HEK293 (cell line): ENCODE measurements around the gene ACER3.

Source experiments
- CTCF ChIA-PET: fragments of 350-600 bp; formaldehyde crosslinking; extraction: SDS; loops from one replicate; lab custom pipeline; 2021; ENCODE audit warnings: antibody characterized with exemption; lab: Yijun Ruan, JAX
- POLR2A ChIA-PET: fragments of 300-600 bp; formaldehyde crosslinking; extraction: SDS; loops from one replicate; lab custom pipeline; 2020; ENCODE audit warnings: antibody characterized with exemption, inconsistent platforms; lab: Yijun Ruan, JAX
- H3K27ac ChIP-seq: fragments of 200-500 bp; sonication (Bioruptor generic); 2 replicates; pipeline ENCODE4 v1.5.1; 2014; ENCODE audit warnings: low read depth, low read length, control low read depth, inconsistent platforms; ENCODE audit errors: extremely low read depth
- H3K36me3 ChIP-seq, 2 experiments: fragments of 200-500 bp in 1 of 2; sonication (Bioruptor generic) in 1 of 2; 1 replicate in 1 of 2; 2 replicates in 1 of 2; pipeline ENCODE4 v1.5.1; 2014 to 2017; ENCODE audit warnings: inconsistent platforms in 2 of 2, low read length in 2 of 2; ENCODE audit not compliant: control insufficient read depth in 2 of 2, insufficient read depth in 1 of 2
- H3K4me1 ChIP-seq: fragments of 200-500 bp; sonication (Bioruptor generic); 2 replicates; pipeline ENCODE4 v1.5.1; 2014; ENCODE audit warnings: mild to moderate bottlenecking, low read length, inconsistent platforms; ENCODE audit not compliant: control insufficient read depth, insufficient read depth
- H3K4me3 ChIP-seq: 2 replicates; pipeline ENCODE4 v1.5.1; 2011; ENCODE audit warnings: low read depth, mild to moderate bottlenecking, control low read depth, low read length, moderate library complexity
- H3K9me3 ChIP-seq: fragments of 200-500 bp; sonication (Bioruptor generic); 2 replicates; pipeline ENCODE4 v1.5.1; 2014; ENCODE audit warnings: low read depth, low read length, inconsistent platforms; ENCODE audit not compliant: control insufficient read depth, insufficient read depth
- OVOL3 ChIP-seq: fragments of 450-650 bp; formaldehyde crosslinking; IDR thresholded peaks from 2 replicates; pipeline ENCODE4 v1.5.1; 2016; ENCODE audit warnings: missing biosample characterization, missing genetic modification characterization
- RBAK ChIP-seq: fragments of 450-650 bp; formaldehyde crosslinking; IDR thresholded peaks from 2 replicates; pipeline ENCODE4 v1.5.1; 2016; ENCODE audit warnings: missing biosample characterization, missing genetic modification characterization
- SETDB1 ChIP-seq: IDR thresholded peaks from one replicate; pipeline ENCODE4 v1.6.1; 2017; ENCODE audit warnings: mild to moderate bottlenecking, low read length, moderate library complexity, mixed read lengths; ENCODE audit not compliant: insufficient read length
- TCF7L2 ChIP-seq: IDR thresholded peaks from 2 replicates; pipeline ENCODE4 v1.6.1; 2011; ENCODE audit warnings: low read depth, mild to moderate bottlenecking, inconsistent platforms, low read length, moderate library complexity, borderline replicate concordance
- YY2 ChIP-seq: fragments of 450-650 bp; formaldehyde crosslinking; IDR thresholded peaks from 2 replicates; pipeline ENCODE4 v1.5.1; 2016; ENCODE audit warnings: missing biosample characterization, missing genetic modification characterization
- ZFP3 ChIP-seq: fragments of 450-650 bp; formaldehyde crosslinking; IDR thresholded peaks from 2 replicates; pipeline ENCODE4 v1.5.1; 2016; ENCODE audit warnings: low read depth, missing biosample characterization, missing genetic modification characterization
- ZNF132 ChIP-seq: fragments of 450-650 bp; formaldehyde crosslinking; IDR thresholded peaks from 2 replicates; pipeline ENCODE4 v1.5.1; 2017; ENCODE audit warnings: missing biosample characterization, missing genetic modification characterization, borderline replicate concordance
- ZNF140 ChIP-seq: fragments of 450-650 bp; formaldehyde crosslinking; IDR thresholded peaks from 2 replicates; pipeline ENCODE4 v1.5.1; 2016; ENCODE audit warnings: missing biosample characterization, missing genetic modification characterization
- ZNF175 ChIP-seq: fragments of 450-650 bp; formaldehyde crosslinking; IDR thresholded peaks from 2 replicates; pipeline ENCODE4 v1.5.1; 2016; ENCODE audit warnings: missing biosample characterization, missing genetic modification characterization
- ZNF239 ChIP-seq: fragments of 450-650 bp; formaldehyde crosslinking; IDR thresholded peaks from 2 replicates; pipeline ENCODE4 v1.5.1; 2016; ENCODE audit warnings: missing biosample characterization, missing genetic modification characterization
- ZNF335 ChIP-seq: fragments of 450-650 bp; formaldehyde crosslinking; conservative IDR thresholded peaks from 2 replicates; pipeline ENCODE4 v1.5.1; 2016; ENCODE audit warnings: missing biosample characterization, missing genetic modification characterization
- ZNF354C ChIP-seq: fragments of 450-650 bp; formaldehyde crosslinking; IDR thresholded peaks from 2 replicates; pipeline ENCODE4 v1.5.1; 2016; ENCODE audit warnings: missing biosample characterization, missing genetic modification characterization, low read depth, borderline replicate concordance
- ZNF426 ChIP-seq: fragments of 450-650 bp; formaldehyde crosslinking; IDR thresholded peaks from 2 replicates; pipeline ENCODE4 v1.5.1; 2017; ENCODE audit warnings: missing biosample characterization, missing genetic modification characterization, mild to moderate bottlenecking, inconsistent platforms, moderate library complexity
- ZNF433 ChIP-seq: fragments of 450-650 bp; formaldehyde crosslinking; IDR thresholded peaks from 2 replicates; pipeline ENCODE4 v1.5.1; 2016; ENCODE audit warnings: missing biosample characterization, missing genetic modification characterization, low read depth
- ZNF48 ChIP-seq: fragments of 450-650 bp; formaldehyde crosslinking; IDR thresholded peaks from 2 replicates; pipeline ENCODE4 v1.5.1; 2016; ENCODE audit warnings: missing biosample characterization, missing genetic modification characterization
- ZNF558 ChIP-seq: fragments of 450-650 bp; formaldehyde crosslinking; IDR thresholded peaks from 2 replicates; pipeline ENCODE4 v1.5.1; 2016; ENCODE audit warnings: missing biosample characterization, missing genetic modification characterization
- ZNF707 ChIP-seq: fragments of 450-650 bp; formaldehyde crosslinking; IDR thresholded peaks from 2 replicates; pipeline ENCODE4 v1.5.1; 2016; ENCODE audit warnings: missing biosample characterization, missing genetic modification characterization
- ZNF747 ChIP-seq: fragments of 450-650 bp; formaldehyde crosslinking; IDR thresholded peaks from 2 replicates; pipeline ENCODE4 v1.5.1; 2016; ENCODE audit warnings: missing biosample characterization, missing genetic modification characterization
- TF ChIP-seq, protein P1 (sequence below): fragments of 450-650 bp; formaldehyde crosslinking; optimal IDR thresholded peaks from 2 replicates; pipeline ENCODE3; 2016; ENCODE audit warnings: missing biosample characterization, mild to moderate bottlenecking, missing genetic modification characterization
- TF ChIP-seq, protein P2 (sequence below): fragments of 450-650 bp; formaldehyde crosslinking; IDR thresholded peaks from 2 replicates; pipeline ENCODE4 v1.5.1; 2017; ENCODE audit warnings: missing biosample characterization, missing genetic modification characterization
- TF ChIP-seq, protein P3 (sequence below): fragments of 450-650 bp; IDR thresholded peaks from 2 replicates; pipeline ENCODE4 v1.5.1; 2018; ENCODE audit warnings: missing biosample characterization, mild to moderate bottlenecking, missing genetic modification characterization

The ACER3 gene

DNA sequence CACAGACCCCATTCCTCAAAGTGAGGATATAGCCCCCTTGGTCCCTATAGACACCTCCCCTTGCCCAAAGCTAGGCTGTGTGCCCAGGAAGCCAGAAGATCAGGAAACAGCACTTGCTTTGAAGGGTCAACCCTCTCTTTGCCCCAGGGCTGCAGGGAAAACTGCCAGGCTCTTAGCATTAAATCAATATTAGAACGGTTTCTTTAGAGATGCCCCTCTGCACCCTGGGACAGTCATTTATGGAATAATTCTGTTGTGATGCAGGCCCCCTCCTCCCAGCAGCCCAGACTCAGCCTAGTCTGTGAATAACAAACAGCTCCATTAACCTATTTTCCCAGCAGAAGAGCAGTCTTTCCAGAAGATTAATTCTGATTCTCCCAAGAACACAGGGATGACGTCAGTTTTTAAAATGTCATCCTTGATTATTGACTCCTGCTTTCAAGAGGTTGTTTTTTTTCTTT is 194.4 kb downstream of the ACER3 start (continued):
- TF ChIP-seq, protein P1, sequence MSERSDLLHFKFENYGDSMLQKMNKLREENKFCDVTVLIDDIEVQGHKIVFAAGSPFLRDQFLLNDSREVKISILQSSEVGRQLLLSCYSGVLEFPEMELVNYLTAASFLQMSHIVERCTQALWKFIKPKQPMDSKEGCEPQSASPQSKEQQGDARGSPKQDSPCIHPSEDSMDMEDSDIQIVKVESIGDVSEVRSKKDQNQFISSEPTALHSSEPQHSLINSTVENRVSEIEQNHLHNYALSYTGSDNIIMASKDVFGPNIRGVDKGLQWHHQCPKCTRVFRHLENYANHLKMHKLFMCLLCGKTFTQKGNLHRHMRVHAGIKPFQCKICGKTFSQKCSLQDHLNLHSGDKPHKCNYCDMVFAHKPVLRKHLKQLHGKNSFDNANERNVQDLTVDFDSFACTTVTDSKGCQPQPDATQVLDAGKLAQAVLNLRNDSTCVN (tag by site-specific recombination): no peak

DNA sequence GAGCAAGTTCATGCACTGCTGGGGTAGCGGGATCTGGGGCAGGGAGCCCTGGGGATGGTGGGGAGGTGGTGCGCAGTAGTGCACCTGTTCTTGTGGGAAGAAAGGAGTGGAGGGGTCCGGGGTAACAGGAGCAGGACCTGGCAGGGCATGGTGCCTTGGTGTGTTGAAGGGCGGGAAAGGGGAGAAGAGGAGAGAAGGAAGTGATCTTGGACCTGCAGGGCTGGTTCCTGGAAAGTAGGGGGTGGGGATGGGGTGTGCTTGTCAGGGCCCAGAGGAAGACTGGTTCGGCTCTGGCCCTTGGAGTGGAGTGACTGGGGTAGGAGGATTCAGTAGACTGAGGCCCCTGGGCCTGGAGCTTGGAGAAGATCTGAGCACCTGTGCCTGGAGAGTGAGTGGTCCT is 195.2 kb downstream of the ACER3 start:
- H3K27ac ChIP-seq: no peak overlapping the region
- H3K4me3 ChIP-seq: no peak overlapping the region
- no peaks in the 10 kb centered on the region for H3K4me1 ChIP-seq
- H3K36me3 ChIP-seq: no peaks in the 10 kb centered on the region
- no peaks in the 10 kb centered on the region for H3K9me3 ChIP-seq
- TF ChIP-seq ZNF433 (tag by site-specific recombination): no peak
- no peak for TF ChIP-seq ZNF558
- TF ChIP-seq ZNF354C (tag by site-specific recombination): no peak
- no peak for TF ChIP-seq OVOL3
- TF ChIP-seq YY2: no peak
- TF ChIP-seq ZNF140: no peak
- TF ChIP-seq ZNF175: no peak
- TF ChIP-seq ZNF335 (tag by site-specific recombination): no peak
- TF ChIP-seq ZNF48: no peak
- no peak for TF ChIP-seq ZFP3
- CTCF ChIA-PET: interaction anchor here (0.6 to 0.9 kb wide), 2 partner anchors 36 to 89 kb away, joined by 3 read pairs; no protein-coding TSS in a partner anchor
- POLR2A ChIA-PET: no interaction called here

DNA sequence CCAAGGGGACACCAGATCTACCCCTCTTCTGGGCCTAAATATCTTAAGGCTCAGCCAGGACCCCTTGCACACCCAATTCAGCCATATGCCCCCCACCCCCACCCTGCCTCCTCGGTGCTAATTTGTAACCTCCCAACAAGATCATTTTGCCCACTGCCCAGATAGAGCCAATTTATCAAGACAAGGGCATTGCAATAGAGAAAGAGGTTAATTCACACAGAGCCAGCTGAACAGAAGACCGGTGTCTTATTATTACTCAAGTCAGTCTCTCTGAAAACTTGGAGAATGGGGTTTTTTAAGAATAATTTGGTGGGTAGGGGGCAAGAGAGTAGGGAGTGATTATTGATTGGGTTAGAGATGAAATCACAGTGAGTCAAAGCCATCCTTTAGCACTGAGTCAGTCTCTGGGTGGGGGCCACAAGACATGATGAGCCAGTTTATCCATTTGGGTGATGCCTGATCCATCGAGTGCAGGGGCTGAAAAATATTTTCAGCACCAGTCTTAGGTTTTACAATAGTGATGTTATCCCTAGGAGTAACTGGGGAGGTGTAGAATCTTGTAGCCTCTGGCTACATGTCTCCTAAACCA is 196.2 kb downstream of the ACER3 start:
- H3K27ac ChIP-seq: no peak overlapping the region
- H3K4me3 ChIP-seq: no peak overlapping the region
- CTCF ChIA-PET: no interaction called here
- H3K36me3 ChIP-seq: no peaks in the 10 kb centered on the region
- POLR2A ChIA-PET: no interaction called here
- no peaks in the 10 kb centered on the region for H3K4me1 ChIP-seq
- peak; percentile 84 for TF ChIP-seq SETDB1
- TF ChIP-seq ZNF426 (tag by site-specific recombination): no peak
- H3K9me3 ChIP-seq: no peaks in the 10 kb centered on the region

DNA sequence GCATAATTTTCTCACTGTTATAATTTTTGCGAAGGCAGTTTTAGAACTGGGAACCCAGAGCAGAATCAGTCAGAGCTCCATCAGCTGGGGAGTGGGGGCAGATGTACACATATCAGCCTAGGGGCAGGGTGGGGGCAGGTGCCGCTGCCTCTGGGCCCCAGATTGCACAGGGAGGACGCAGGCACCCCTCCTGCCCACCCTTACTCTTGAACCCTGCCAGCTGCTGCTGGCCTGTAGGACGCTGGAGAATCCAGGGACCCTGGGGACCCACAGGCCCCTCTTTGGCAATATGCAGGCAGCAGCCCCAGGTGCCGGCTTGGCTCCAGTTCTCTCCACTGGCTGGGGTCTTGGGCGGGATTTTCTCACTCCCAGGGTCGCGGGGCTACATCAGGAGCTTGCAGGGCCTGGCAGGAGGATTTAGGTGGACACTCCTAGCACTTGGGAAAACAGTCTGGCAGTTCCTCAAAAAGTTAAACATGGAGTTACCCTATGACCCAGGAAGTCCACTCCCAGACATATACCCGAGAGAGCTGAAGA is 197.3 kb downstream of the ACER3 start:
- Histone ChIP-seq H3K4me1 (no peaks in the 10 kb centered on the region), H3K27ac (no peak overlapping the region), H3K9me3 (no peaks in the 10 kb centered on the region), H3K4me3 (no peak overlapping the region), H3K36me3 (no peaks in the 10 kb centered on the region)
- POLR2A ChIA-PET: no interaction called here
- TF ChIP-seq ZNF707 (tag by site-specific recombination) (no peak), ZNF239 (tag by site-specific recombination) (no peak), ZNF747 (no peak), TCF7L2 (no peak), RBAK (tag by site-specific recombination) (no peak), ZNF132 (tag by site-specific recombination) (no peak)
- TF ChIP-seq, protein P2, sequence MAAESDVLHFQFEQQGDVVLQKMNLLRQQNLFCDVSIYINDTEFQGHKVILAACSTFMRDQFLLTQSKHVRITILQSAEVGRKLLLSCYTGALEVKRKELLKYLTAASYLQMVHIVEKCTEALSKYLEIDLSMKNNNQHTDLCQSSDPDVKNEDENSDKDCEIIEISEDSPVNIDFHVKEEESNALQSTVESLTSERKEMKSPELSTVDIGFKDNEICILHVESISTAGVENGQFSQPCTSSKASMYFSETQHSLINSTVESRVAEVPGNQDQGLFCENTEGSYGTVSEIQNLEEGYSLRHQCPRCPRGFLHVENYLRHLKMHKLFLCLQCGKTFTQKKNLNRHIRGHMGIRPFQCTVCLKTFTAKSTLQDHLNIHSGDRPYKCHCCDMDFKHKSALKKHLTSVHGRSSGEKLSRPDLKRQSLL (tag by site-specific recombination): no peak
- TF ChIP-seq, protein P3, sequence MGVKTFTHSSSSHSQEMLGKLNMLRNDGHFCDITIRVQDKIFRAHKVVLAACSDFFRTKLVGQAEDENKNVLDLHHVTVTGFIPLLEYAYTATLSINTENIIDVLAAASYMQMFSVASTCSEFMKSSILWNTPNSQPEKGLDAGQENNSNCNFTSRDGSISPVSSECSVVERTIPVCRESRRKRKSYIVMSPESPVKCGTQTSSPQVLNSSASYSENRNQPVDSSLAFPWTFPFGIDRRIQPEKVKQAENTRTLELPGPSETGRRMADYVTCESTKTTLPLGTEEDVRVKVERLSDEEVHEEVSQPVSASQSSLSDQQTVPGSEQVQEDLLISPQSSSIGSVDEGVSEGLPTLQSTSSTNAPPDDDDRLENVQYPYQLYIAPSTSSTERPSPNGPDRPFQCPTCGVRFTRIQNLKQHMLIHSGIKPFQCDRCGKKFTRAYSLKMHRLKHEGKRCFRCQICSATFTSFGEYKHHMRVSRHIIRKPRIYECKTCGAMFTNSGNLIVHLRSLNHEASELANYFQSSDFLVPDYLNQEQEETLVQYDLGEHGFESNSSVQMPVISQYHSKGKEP (tag by site-specific recombination): no peak
- CTCF ChIA-PET: interaction anchor here (0.8 kb wide), 1 partner anchor 34 kb away, joined by 3 read pairs; no protein-coding TSS in a partner anchor
